Gastrocnemius medialis (tissue), 4 donors: ENCODE data around the gene FNDC10. TPM values are rescaled to one million over a fixed set of nuclear protein-coding genes. Genes with fewer than 3 reads are reported as not detected.
A peak's percentile ranks its signal among the peaks of the same experiment; 100 is the strongest.

Experiments
- ATAC-seq, 2 donors: fragments of 150-250 bp; one replicate each; pipeline ENCODE4 v1.9.1; 2016
- DNase-seq, 2 donors: peaks; one replicate each; pipeline ENCODE4 v3.0.0-alpha.2; 2019
- H3K27ac ChIP-seq, 4 donors: fragments of 200-600 bp; sonication (generic); 1 replicate in 1 of 4; 2 replicates in 3 of 4; pipeline ENCODE4 v1.5.1; 2016 to 2018; ENCODE audit warnings: mild to moderate bottlenecking in 2 of 4, moderate library complexity in 1 of 4
- H3K27me3 ChIP-seq, 3 donors: fragments of 200-600 bp; sonication (generic) in 2 of 3; 1 replicate in 1 of 3; 2 replicates in 2 of 3; pipeline versions ENCODE4 v1.5.1 to v1.6.0; 2016 to 2019; ENCODE audit warnings: mild to moderate bottlenecking in 1 of 3, moderate library complexity in 1 of 3
- H3K36me3 ChIP-seq, 2 donors: fragments of 200-600 bp; sonication (generic) in 1 of 2; one replicate each; pipeline ENCODE4 v1.5.1; 2017 to 2018
- H3K4me1 ChIP-seq, 2 donors: fragments of 200-600 bp; sonication (generic) in 1 of 2; one replicate each; pipeline ENCODE4 v1.5.1; 2016 to 2017; ENCODE audit warnings: mild to moderate bottlenecking in 2 of 2
- H3K4me3 ChIP-seq, 4 donors: fragments of 200-600 bp; sonication (generic) in 3 of 4; 1 replicate in 1 of 4; 2 replicates in 3 of 4; pipeline ENCODE4 v1.5.1; 2016 to 2019; ENCODE audit warnings: mild to moderate bottlenecking in 2 of 4
- H3K9me3 ChIP-seq, 3 donors: fragments of 200-600 bp; sonication (generic) in 2 of 3; 1 replicate in 1 of 3; 2 replicates in 2 of 3; pipeline ENCODE4 v1.5.1; 2016 to 2019
- POLR2A ChIP-seq, 2 donors: fragments of 450-650 bp; IDR thresholded peaks; one replicate each; pipeline ENCODE4 v1.6.1; 2017; ENCODE audit warnings: antibody characterized with exemption in 2 of 2, mild to moderate bottlenecking in 2 of 2, moderate library complexity in 2 of 2
- in situ Hi-C, 4 donors: fragments of 200-750 bp; cut with MboI; loops; one replicate each; pipeline versions ENCODE4 v1.15.0 to v1.8.0; 2017; ENCODE audit warnings: low sequenced_read_pairs in 4 of 4
- intact Hi-C: fragments of 100-400 bp; cut with DNase I; formaldehyde crosslinking; loops from one replicate; pipeline ENCODE4 v1.15.1; 2023; ENCODE audit warnings: low total_unique reads
- total RNA-seq, 4 donors: library from RNA; depleted of rRNA; stranded (reverse); fragments of >200 nt; gene quantifications; one replicate each; pipeline versions ENCODE4 v1.1.0 to v1.2.3, GENCODE V29; 2016
- TF ChIP-seq, protein P1 (sequence below), 5 experiments: fragments of 450-650 bp in 3 of 5; fragments of 200-600 bp in 2 of 5; sonication (generic) in 2 of 5; IDR thresholded peaks in 4 of 5; conservative IDR thresholded peaks in 1 of 5; 1 replicate in 4 of 5; 2 replicates in 1 of 5; pipeline ENCODE4 v1.5.1; 2016 to 2019; ENCODE audit warnings: antibody characterized with exemption in 5 of 5, mild to moderate bottlenecking in 3 of 5, moderate library complexity in 3 of 5

The FNDC10 gene
- total RNA-seq, 4 donors from 2014 or later: 0.20 to 1.3 (median 0.94) TPM; not detected in 1

DNA sequence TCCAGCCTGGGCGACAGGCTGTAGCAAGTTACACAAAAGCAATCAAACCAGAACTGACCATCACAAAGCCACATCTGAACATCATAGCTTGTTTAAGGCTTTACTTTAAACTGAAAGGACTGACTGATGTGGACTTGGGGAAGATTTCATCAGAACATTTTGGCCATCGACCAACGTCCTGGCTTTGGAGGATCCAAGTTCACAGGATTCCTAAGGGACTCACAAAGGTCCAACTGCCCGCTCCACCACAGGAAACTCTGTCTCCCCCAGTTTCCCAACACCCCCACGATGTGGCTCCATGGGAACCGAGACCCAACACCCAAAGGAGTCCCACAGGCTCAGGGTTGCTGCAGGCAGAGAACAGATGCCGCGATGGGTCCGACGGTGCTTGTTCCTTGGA is 34.6 kb downstream of the FNDC10 start:
- Histone ChIP-seq H3K9me3 (no peaks in the 10 kb centered on the region), H3K4me1 (peaks cover 49% of the 10 kb centered on the region in 2 donors), H3K27ac (peak overlapping the region; percentile 84 to 91 (median 86)), H3K27me3 (no peaks in the 10 kb centered on the region), H3K4me3 (no peak overlapping the region), H3K36me3 (peaks cover 3 to 44% of the 10 kb centered on the region in 2 donors)
- no peak for TF ChIP-seq POLR2A (IDR thresholded peaks at IDR 0.05)
- TF ChIP-seq, protein P1, sequence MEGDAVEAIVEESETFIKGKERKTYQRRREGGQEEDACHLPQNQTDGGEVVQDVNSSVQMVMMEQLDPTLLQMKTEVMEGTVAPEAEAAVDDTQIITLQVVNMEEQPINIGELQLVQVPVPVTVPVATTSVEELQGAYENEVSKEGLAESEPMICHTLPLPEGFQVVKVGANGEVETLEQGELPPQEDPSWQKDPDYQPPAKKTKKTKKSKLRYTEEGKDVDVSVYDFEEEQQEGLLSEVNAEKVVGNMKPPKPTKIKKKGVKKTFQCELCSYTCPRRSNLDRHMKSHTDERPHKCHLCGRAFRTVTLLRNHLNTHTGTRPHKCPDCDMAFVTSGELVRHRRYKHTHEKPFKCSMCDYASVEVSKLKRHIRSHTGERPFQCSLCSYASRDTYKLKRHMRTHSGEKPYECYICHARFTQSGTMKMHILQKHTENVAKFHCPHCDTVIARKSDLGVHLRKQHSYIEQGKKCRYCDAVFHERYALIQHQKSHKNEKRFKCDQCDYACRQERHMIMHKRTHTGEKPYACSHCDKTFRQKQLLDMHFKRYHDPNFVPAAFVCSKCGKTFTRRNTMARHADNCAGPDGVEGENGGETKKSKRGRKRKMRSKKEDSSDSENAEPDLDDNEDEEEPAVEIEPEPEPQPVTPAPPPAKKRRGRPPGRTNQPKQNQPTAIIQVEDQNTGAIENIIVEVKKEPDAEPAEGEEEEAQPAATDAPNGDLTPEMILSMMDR (IDR thresholded peaks at IDR 0.05 in 4 of 5, conservative IDR thresholded peaks at IDR 0.05 in 1 of 5): no peak
- ATAC-seq (no peak), DNase-seq (no peak)
- in situ Hi-C loops: no loop called here
- intact Hi-C loops: no loop called here

DNA sequence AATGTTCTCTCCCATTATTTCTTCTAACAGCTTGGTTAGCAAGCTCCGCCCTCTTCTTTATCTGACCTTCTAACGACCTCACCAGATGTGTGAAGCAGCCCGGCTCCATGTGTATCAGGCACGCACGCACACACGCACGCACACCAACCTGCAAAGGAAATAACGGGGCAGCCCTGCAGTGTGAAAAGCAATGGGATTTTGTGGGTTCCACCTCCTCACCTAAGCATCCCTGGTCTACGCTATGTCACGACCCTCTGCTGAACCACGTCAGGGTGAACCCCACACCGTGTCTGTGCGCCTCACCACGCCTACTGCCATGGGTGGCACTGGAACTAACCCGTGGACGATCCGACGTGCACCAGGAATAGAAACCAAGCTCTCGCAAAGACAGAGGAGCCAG is 35.7 kb downstream of the FNDC10 start:
- in situ Hi-C loops (no loop called here), intact Hi-C loops (no loop called here)
- Histone ChIP-seq H3K9me3 (no peaks in the 10 kb centered on the region), H3K27me3 (no peaks in the 10 kb centered on the region), H3K4me1 (peaks cover 39 to 42% of the 10 kb centered on the region in 2 donors), H3K27ac (peak overlapping the region in 1 of 4 donors; percentile 91), H3K36me3 (peaks cover 3 to 47% of the 10 kb centered on the region in 2 donors), H3K4me3 (no peak overlapping the region)
- TF ChIP-seq, protein P1 (IDR thresholded peaks at IDR 0.05 in 4 of 5, conservative IDR thresholded peaks at IDR 0.05 in 1 of 5): no peak
- no peak for TF ChIP-seq POLR2A (IDR thresholded peaks at IDR 0.05)
- ATAC-seq (no peak), DNase-seq (no peak)

DNA sequence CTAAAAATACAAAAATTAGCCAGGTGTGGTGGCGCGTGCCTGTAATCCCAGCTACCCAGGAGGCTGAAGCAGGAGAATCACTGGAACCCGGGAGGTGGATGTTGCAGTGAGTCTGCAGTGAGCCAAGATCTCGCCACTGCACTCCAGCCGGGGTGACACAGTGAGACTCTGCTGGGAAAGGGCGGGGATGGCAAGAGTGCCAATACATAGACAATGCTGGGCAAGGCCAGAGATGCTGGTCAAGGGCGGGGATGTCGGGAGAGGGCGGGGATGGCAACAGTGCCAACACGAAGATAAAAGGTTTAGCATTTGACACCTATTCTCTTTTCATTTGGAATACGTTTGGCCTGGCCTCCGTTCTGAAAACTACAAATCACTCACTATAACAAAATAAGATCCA is 36.2 kb downstream of the FNDC10 start:
- peaks cover 3 to 47% of the 10 kb centered on the region in 2 donors for H3K36me3 ChIP-seq

DNA sequence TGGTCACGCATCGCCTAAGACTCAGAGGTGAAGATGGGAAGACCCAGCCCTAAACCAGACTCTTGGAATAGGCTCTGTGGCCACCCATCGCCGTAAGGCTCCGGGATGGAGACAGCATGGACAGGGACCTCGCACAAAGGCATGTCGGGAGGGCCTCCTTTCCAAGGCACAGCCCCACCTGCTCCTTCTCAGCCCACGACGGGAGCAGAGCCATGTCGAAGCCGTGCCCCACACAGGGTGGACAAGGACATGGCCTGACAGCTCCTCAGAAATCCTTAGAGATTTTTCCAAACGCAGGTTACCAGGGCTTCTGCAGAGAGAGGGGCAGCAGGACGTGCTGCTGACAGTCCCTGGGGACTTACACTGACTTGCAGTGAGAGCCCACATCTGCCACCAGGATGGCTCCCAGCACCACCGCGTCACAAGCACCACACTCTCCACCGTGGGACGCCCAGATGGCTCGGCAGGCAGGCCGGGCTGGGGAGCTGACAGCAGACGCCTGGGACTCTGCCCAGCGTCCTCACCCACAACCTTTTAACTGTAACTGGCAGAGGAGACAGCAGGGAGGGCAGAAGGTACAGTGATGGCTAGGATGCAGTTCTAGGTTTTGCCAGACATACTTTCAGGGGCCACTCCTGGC is 37.3 kb downstream of the FNDC10 start:
- TF ChIP-seq, protein P1 (IDR thresholded peaks at IDR 0.05 in 4 of 5, conservative IDR thresholded peaks at IDR 0.05 in 1 of 5): no peak
- no peak for TF ChIP-seq POLR2A (IDR thresholded peaks at IDR 0.05)
- intact Hi-C loops: no loop called here
- peaks cover 3 to 47% of the 10 kb centered on the region in 2 donors for H3K36me3 ChIP-seq

More for the DNA sequence above, 36.2 kb downstream of the FNDC10 start:
- TF ChIP-seq, protein P1 (IDR thresholded peaks at IDR 0.05 in 4 of 5, conservative IDR thresholded peaks at IDR 0.05 in 1 of 5): no peak
- no peak for TF ChIP-seq POLR2A (IDR thresholded peaks at IDR 0.05)
- Histone ChIP-seq H3K27me3 (no peaks in the 10 kb centered on the region), H3K9me3 (no peaks in the 10 kb centered on the region), H3K27ac (peak overlapping the region in 1 of 4 donors; percentile 91), H3K4me3 (no peak overlapping the region), H3K4me1 (peaks cover 33 to 37% of the 10 kb centered on the region in 2 donors)
- ATAC-seq: no peak
- intact Hi-C loops (no loop called here), in situ Hi-C loops (no loop called here)
- no peak for DNase-seq

More for the DNA sequence above, 37.3 kb downstream of the FNDC10 start:
- no peak for ATAC-seq
- Histone ChIP-seq H3K27me3 (no peaks in the 10 kb centered on the region), H3K4me1 (peaks cover 24 to 27% of the 10 kb centered on the region in 2 donors), H3K27ac (peak overlapping the region in 1 of 4 donors; percentile 12), H3K9me3 (no peaks in the 10 kb centered on the region), H3K4me3 (no peak overlapping the region)
- DNase-seq: no peak
- in situ Hi-C loops: no loop called here
